HL-60 (cell line): ENCODE measurements around the gene ABCA2.

Source experiments
- DNase-seq, 2 experiments: peaks; one replicate each; pipeline ENCODE4 v3.0.0-alpha.2; 2010 to 2020; ENCODE audit warnings: low read depth in 1 of 2, low spot score in 1 of 2
- H3K27ac ChIP-seq: fragments of 250-450 bp; sonication (Bioruptor Pico); replicated peaks from 2 replicates; pipeline ENCODE4 v1.5.1; 2020; ENCODE audit warnings: mild to moderate bottlenecking, moderate library complexity
- H3K27me3 ChIP-seq: fragments of 250-450 bp; sonication (Bioruptor Pico); 2 replicates; pipeline ENCODE4 v1.5.1; 2021; ENCODE audit warnings: mild to moderate bottlenecking, moderate library complexity; ENCODE audit not compliant: insufficient read depth, poor library complexity, severe bottlenecking
- H3K4me3 ChIP-seq: replicated peaks from 2 replicates; pipeline ENCODE4 v1.5.1; 2011; ENCODE audit warnings: mild to moderate bottlenecking, control low read depth, low read length; ENCODE audit not compliant: insufficient read depth
- CTCF ChIP-seq: IDR thresholded peaks from one replicate; pipeline ENCODE4 v1.5.1; 2011; ENCODE audit warnings: low read length, control low read depth, inconsistent platforms; ENCODE audit not compliant: insufficient read depth
- GABPA ChIP-seq: IDR thresholded peaks from 2 replicates; pipeline ENCODE4 v1.6.1; 2012; ENCODE audit warnings: low read depth
- POLR2AphosphoS5 ChIP-seq: IDR thresholded peaks from 2 replicates; pipeline ENCODE4 v1.6.1; 2012; ENCODE audit warnings: low read depth
- REST ChIP-seq: IDR thresholded peaks from 2 replicates; pipeline ENCODE4 v1.6.1; 2012; ENCODE audit warnings: low read depth; ENCODE audit not compliant: insufficient replicate concordance
- SPI1 ChIP-seq: IDR thresholded peaks from 2 replicates; pipeline ENCODE4 v1.6.1; 2012; ENCODE audit warnings: low read depth, mild to moderate bottlenecking, borderline replicate concordance

ABCA2 gene

GRCh38 chr9:136991993-136992818 is 35.8 kb downstream of the ABCA2 start, which contains the start of gene PAXX:
Gene PAXX, plus strand, starts transcription at chr9:136992422. Its CDS starts 22 bp downstream, at chr9:136992444.
- Histone ChIP-seq H3K27ac (peak within 1 kb of the TSS; percentile 96), H3K4me3 (peak within 1 kb of the TSS; percentile 57), H3K27me3 (no peaks in the 10 kb centered on the region)
- peak; percentile 81 to 92 for DNase-seq
- TF ChIP-seq POLR2AphosphoS5: peak; percentile 58; the same call in 1 of the 2 replicates
- no peak for TF ChIP-seq CTCF
- TF ChIP-seq SPI1: no peak
- no peak for TF ChIP-seq GABPA
- peak; percentile 29 for TF ChIP-seq REST

GRCh38 chr9:136990242-136990911 is 37.7 kb downstream of the ABCA2 start:
- H3K27me3 ChIP-seq: peaks cover 9% of the 10 kb centered on the region
- DNase-seq: no peak
- TF ChIP-seq POLR2AphosphoS5: no peak
- H3K27ac ChIP-seq: no peak overlapping the region
- H3K4me3 ChIP-seq: no peak overlapping the region

- no peak for TF ChIP-seq SPI1
- TF ChIP-seq GABPA: no peak
- TF ChIP-seq REST: no peak
- no peak for TF ChIP-seq POLR2AphosphoS5
- no peak for TF ChIP-seq CTCF
- no peak overlapping the region for H3K4me3 ChIP-seq
- H3K27ac ChIP-seq: no peak overlapping the region
- DNase-seq: no peak
- H3K27me3 ChIP-seq: peaks cover 24% of the 10 kb centered on the region
Measured at GRCh38 chr9:136988872-136989271, 39.2 kb downstream of the ABCA2 start.

GRCh38 chr9:136985853-136986252 is 42.2 kb downstream of the ABCA2 start:
- peaks cover 25% of the 10 kb centered on the region for H3K27me3 ChIP-seq
- DNase-seq: no peak
- H3K27ac ChIP-seq: no peak overlapping the region
- TF ChIP-seq POLR2AphosphoS5: no peak
- no peak for TF ChIP-seq SPI1
- no peak overlapping the region for H3K4me3 ChIP-seq
